Amniotic epithelial cell (primary cell): Measurements from ENCODE around the gene AWAT2.

Experiments
- DNase-seq: peaks from one replicate; pipeline ENCODE4 v3.0.0-alpha.2; 2010; ENCODE audit warnings: low read depth

AWAT2 gene

GRCh38 chrX:69996113-69996468 is 53.6 kb downstream of the AWAT2 start:
- DNase-seq: no peak

- DNase-seq: no peak
Measured at GRCh38 chrX:69995362-69996112, 54.2 kb downstream of the AWAT2 start.

- DNase-seq: no peak
Measured at GRCh38 chrX:69993494-69993893, 56.2 kb downstream of the AWAT2 start.

GRCh38 chrX:69991685-69992084 is 58.1 kb downstream of the AWAT2 start:
- DNase-seq: no peak
